Inferior parietal cortex (tissue), 1 donor: ENCODE measurements around the gene BRCA1.
"Not testable (repeated sequence)": the region's sequence is repeated elsewhere in the genome, so short reads cannot be mapped to it uniquely, and the experiment has no call there.

Experiments
- DNase-seq: peaks from one replicate; pipeline ENCODE4 v3.0.0-alpha.2; 2016; ENCODE audit errors: extremely low spot score

Gene BRCA1

GRCh38 chr17:43125133-43125966, at the start of gene BRCA1:
Gene BRCA1, minus strand, starts transcription at chr17:43125364. Its CDS starts 1,268 bp downstream, at chr17:43124096.
- peak; percentile 97 for DNase-seq

- peak; percentile 44 for DNase-seq
Measured at GRCh38 chr17:43171586-43172487, 46.7 kb upstream of the BRCA1 start.

GRCh38 chr17:43170766-43171585, 45.8 kb upstream of the BRCA1 start, which contains the start of gene NBR1:
Gene NBR1, plus strand, starts transcription at chr17:43171214. Its CDS starts 4,586 bp downstream, at chr17:43175800.
- DNase-seq = peak; percentile 100

- peak; percentile 95 for DNase-seq
Measured at GRCh38 chr17:43170140-43170765, 45.1 kb upstream of the BRCA1 start.

GRCh38 chr17:43169561-43170139, 44.5 kb upstream of the BRCA1 start:
- DNase-seq = no peak

GRCh38 chr17:43165971-43166370, 40.8 kb upstream of the BRCA1 start:
- DNase-seq = not testable (repeated sequence)

GRCh38 chr17:43159957-43160356, 34.8 kb upstream of the BRCA1 start:
- DNase-seq = not testable (repeated sequence)

GRCh38 chr17:43159232-43159631, 34.1 kb upstream of the BRCA1 start:
- DNase-seq = not testable (repeated sequence)

- DNase-seq = no peak
Measured at GRCh38 chr17:43155666-43156065, 30.5 kb upstream of the BRCA1 start.

GRCh38 chr17:43153197-43153835, 28.2 kb upstream of the BRCA1 start:
- DNase-seq = not testable (repeated sequence)

GRCh38 chr17:43151880-43152456, 26.8 kb upstream of the BRCA1 start:
- DNase-seq = no peak

- DNase-seq = no peak
Measured at GRCh38 chr17:43146649-43147048, 21.5 kb upstream of the BRCA1 start.

GRCh38 chr17:43143201-43143600, 18.0 kb upstream of the BRCA1 start:
- DNase-seq = no peak

GRCh38 chr17:43142153-43142552, 17.0 kb upstream of the BRCA1 start:
- DNase-seq = no peak

- no peak for DNase-seq
Measured at GRCh38 chr17:43140396-43141332, 15.5 kb upstream of the BRCA1 start.

GRCh38 chr17:43138531-43138930, 13.4 kb upstream of the BRCA1 start:
- DNase-seq = not testable (repeated sequence)

GRCh38 chr17:43136574-43136973, 11.4 kb upstream of the BRCA1 start:
- DNase-seq = not testable (repeated sequence)

- DNase-seq = no peak
Measured at GRCh38 chr17:43135454-43135819, 10.3 kb upstream of the BRCA1 start.
